HL-60 (cell line): Measurements from ENCODE around the gene KLHL11.

Experiments used
- DNase-seq, 2 experiments: peaks; one replicate each; pipeline ENCODE4 v3.0.0-alpha.2; 2010 to 2020; ENCODE audit warnings: low read depth in 1 of 2, low spot score in 1 of 2
- H3K27ac ChIP-seq: fragments of 250-450 bp; sonication (Bioruptor Pico); replicated peaks from 2 replicates; pipeline ENCODE4 v1.5.1; 2020; ENCODE audit warnings: mild to moderate bottlenecking, moderate library complexity
- H3K27me3 ChIP-seq: fragments of 250-450 bp; sonication (Bioruptor Pico); 2 replicates; pipeline ENCODE4 v1.5.1; 2021; ENCODE audit warnings: mild to moderate bottlenecking, moderate library complexity; ENCODE audit not compliant: insufficient read depth, poor library complexity, severe bottlenecking
- H3K4me3 ChIP-seq: replicated peaks from 2 replicates; pipeline ENCODE4 v1.5.1; 2011; ENCODE audit warnings: mild to moderate bottlenecking, control low read depth, low read length; ENCODE audit not compliant: insufficient read depth
- CTCF ChIP-seq: IDR thresholded peaks from one replicate; pipeline ENCODE4 v1.5.1; 2011; ENCODE audit warnings: low read length, control low read depth, inconsistent platforms; ENCODE audit not compliant: insufficient read depth
- GABPA ChIP-seq: IDR thresholded peaks from 2 replicates; pipeline ENCODE4 v1.6.1; 2012; ENCODE audit warnings: low read depth
- POLR2AphosphoS5 ChIP-seq: IDR thresholded peaks from 2 replicates; pipeline ENCODE4 v1.6.1; 2012; ENCODE audit warnings: low read depth
- SPI1 ChIP-seq: IDR thresholded peaks from 2 replicates; pipeline ENCODE4 v1.6.1; 2012; ENCODE audit warnings: low read depth, mild to moderate bottlenecking, borderline replicate concordance
- TF ChIP-seq, protein P1 (sequence below): IDR thresholded peaks from 2 replicates; pipeline ENCODE4 v1.6.1; 2012; ENCODE audit warnings: low read depth; ENCODE audit not compliant: insufficient replicate concordance

KLHL11 gene

DNA sequence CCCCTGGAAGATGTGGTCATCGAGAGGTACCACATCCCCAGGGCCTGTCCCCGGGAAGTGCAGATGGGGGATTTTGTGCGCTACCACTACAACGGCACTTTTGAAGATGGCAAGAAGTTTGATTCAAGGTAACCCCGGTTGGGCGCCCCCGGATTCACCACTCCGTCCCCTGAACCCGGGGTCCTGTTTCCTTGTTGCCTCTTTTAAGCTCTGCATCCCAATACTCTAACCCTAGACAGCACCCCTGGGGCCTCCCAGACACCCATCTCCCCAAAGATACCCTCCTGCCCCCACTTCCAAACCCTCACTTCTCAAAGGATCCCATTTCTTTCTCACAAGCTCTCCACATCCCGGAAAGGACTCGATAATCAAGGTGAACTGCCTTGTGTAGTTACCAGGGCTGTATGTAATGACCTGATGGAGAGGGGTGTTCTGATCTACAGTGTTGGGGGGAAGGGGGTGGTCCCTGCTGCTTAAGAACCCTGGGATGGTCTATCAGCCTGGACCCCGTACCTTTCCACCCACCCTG lies 52.0 kb downstream of the KLHL11 start:
- no peak for DNase-seq
- Histone ChIP-seq H3K27ac (no peak overlapping the region), H3K27me3 (peaks cover 20% of the 10 kb centered on the region), H3K4me3 (no peak overlapping the region)
- TF ChIP-seq CTCF = no peak
- TF ChIP-seq SPI1 = no peak
- no peak for TF ChIP-seq GABPA
- TF ChIP-seq, protein P1, sequence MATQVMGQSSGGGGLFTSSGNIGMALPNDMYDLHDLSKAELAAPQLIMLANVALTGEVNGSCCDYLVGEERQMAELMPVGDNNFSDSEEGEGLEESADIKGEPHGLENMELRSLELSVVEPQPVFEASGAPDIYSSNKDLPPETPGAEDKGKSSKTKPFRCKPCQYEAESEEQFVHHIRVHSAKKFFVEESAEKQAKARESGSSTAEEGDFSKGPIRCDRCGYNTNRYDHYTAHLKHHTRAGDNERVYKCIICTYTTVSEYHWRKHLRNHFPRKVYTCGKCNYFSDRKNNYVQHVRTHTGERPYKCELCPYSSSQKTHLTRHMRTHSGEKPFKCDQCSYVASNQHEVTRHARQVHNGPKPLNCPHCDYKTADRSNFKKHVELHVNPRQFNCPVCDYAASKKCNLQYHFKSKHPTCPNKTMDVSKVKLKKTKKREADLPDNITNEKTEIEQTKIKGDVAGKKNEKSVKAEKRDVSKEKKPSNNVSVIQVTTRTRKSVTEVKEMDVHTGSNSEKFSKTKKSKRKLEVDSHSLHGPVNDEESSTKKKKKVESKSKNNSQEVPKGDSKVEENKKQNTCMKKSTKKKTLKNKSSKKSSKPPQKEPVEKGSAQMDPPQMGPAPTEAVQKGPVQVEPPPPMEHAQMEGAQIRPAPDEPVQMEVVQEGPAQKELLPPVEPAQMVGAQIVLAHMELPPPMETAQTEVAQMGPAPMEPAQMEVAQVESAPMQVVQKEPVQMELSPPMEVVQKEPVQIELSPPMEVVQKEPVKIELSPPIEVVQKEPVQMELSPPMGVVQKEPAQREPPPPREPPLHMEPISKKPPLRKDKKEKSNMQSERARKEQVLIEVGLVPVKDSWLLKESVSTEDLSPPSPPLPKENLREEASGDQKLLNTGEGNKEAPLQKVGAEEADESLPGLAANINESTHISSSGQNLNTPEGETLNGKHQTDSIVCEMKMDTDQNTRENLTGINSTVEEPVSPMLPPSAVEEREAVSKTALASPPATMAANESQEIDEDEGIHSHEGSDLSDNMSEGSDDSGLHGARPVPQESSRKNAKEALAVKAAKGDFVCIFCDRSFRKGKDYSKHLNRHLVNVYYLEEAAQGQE = no peak
- no peak for TF ChIP-seq POLR2AphosphoS5

- no peak for TF ChIP-seq POLR2AphosphoS5
- TF ChIP-seq, protein P1 = no peak
- TF ChIP-seq GABPA = no peak
- TF ChIP-seq SPI1 = no peak
- no peak for TF ChIP-seq CTCF
- no peak within 1 kb of the TSS for H3K27ac ChIP-seq
These were observed 52.7 kb downstream of the KLHL11 start, which contains the start of gene FKBP10 for GRCh38 chr17:41812381-41813151. FKBP10 (plus strand) TSS chr17:41813004; CDS start chr17:41813035, 31 bp downstream.

GRCh38 chr17:41811549-41812380 lies 53.5 kb downstream of the KLHL11 start, which contains the start of gene P3H4:
P3H4 (minus strand) TSS chr17:41811949; CDS start chr17:41811915, 34 bp downstream.
- H3K27ac ChIP-seq = no peak within 1 kb of the TSS
- DNase-seq = peak; percentile 59 to 69
- H3K27me3 ChIP-seq = peaks cover 20% of the 10 kb centered on the region
- H3K4me3 ChIP-seq = peak within 1 kb of the TSS; percentile 58
- TF ChIP-seq POLR2AphosphoS5 = no peak
- peak; percentile 46 for TF ChIP-seq CTCF
- 0 out of 2 replicates have a peak, but pooled peaks have one; percentile 17 for TF ChIP-seq GABPA

More at GRCh38 chr17:41812381-41813151, 52.7 kb downstream of the KLHL11 start, which contains the start of gene FKBP10:
- peak in 1 of 2 experiments; percentile 3 for DNase-seq
- H3K4me3 ChIP-seq = peak within 1 kb of the TSS; percentile 58
- peaks cover 20% of the 10 kb centered on the region for H3K27me3 ChIP-seq
